GM19324 (cell line): ENCODE results near the gene DAAM2.

Experiments
- ATAC-seq: cut with Tn5 transposase; IDR thresholded peaks from one replicate; pipeline ENCODE4 v1.9.1; 2021; ENCODE audit warnings: mild to moderate bottlenecking, moderate library complexity; ENCODE audit not compliant: unreplicated experiment, low FRiP score

DAAM2 gene

GRCh38 chr6:39924283-39924682, 132.1 kb downstream of the DAAM2 start:
- no peak for ATAC-seq

- no peak for ATAC-seq
These were observed 133.2 kb downstream of the DAAM2 start for GRCh38 chr6:39925191-39925930.

- ATAC-seq, result no peak
These were observed 133.7 kb downstream of the DAAM2 start for GRCh38 chr6:39925931-39926290.

- no peak for ATAC-seq
These were observed 134.5 kb downstream of the DAAM2 start for GRCh38 chr6:39926668-39927067.

- no peak for ATAC-seq
These were observed 135.0 kb downstream of the DAAM2 start for GRCh38 chr6:39927159-39927558.

- ATAC-seq, result no peak
These were observed 137.0 kb downstream of the DAAM2 start for GRCh38 chr6:39929039-39929732.

- no peak for ATAC-seq
These were observed 137.7 kb downstream of the DAAM2 start for GRCh38 chr6:39929733-39930461.

GRCh38 chr6:39930540-39930939, 138.4 kb downstream of the DAAM2 start:
- ATAC-seq, result no peak

GRCh38 chr6:39931607-39932006, 139.4 kb downstream of the DAAM2 start:
- ATAC-seq, result no peak

- ATAC-seq, result no peak
These were observed 140.3 kb downstream of the DAAM2 start for GRCh38 chr6:39932386-39932910.

GRCh38 chr6:39933669-39934130, 141.5 kb downstream of the DAAM2 start:
- no peak for ATAC-seq

GRCh38 chr6:39934131-39934757, 142.1 kb downstream of the DAAM2 start, which contains the start of gene MOCS1:
Gene MOCS1, minus strand, starts transcription at chr6:39934462. Its CDS starts 45 bp downstream, at chr6:39934417.
- ATAC-seq, result no peak

- no peak for ATAC-seq
These were observed 143.1 kb downstream of the DAAM2 start for GRCh38 chr6:39935241-39935640.

GRCh38 chr6:39936857-39937256, 144.7 kb downstream of the DAAM2 start:
- ATAC-seq, result no peak

- ATAC-seq, result no peak
These were observed 145.6 kb downstream of the DAAM2 start for GRCh38 chr6:39937686-39938333.

GRCh38 chr6:39938773-39939654, 146.8 kb downstream of the DAAM2 start:
- ATAC-seq, result no peak

- no peak for ATAC-seq
These were observed 149.0 kb downstream of the DAAM2 start for GRCh38 chr6:39941138-39941537.

GRCh38 chr6:39941820-39942219, 149.6 kb downstream of the DAAM2 start:
- ATAC-seq, result no peak
